ENCODE data around the gene KCNIP1. TPM values are rescaled to one million over a fixed set of nuclear protein-coding genes. Genes with fewer than 3 reads are reported as not detected.

Gene KCNIP1
- total RNA-seq, 1 donor from 2014 or later: 12.6 TPM

DNA sequence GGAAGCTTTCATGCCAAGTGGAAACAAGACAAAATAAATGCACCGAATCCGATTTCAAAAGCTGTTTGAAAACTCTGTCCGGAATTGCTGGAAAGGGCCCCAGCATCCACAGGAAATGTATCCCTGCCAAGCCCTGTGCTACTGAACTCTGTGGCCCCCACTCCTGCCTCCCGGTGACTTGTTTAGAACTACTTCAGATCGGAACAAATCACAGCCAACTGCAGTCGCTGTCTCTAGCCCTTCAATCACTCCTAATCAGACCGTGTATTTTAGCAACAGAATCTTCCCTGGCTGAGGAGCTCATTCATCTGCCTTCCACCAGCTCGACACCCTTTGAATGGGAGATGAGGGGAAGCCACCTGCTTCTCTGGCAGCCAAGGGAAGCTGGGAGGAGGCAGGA, 94.1 kb downstream of the KCNIP1 start:
- Mint-ChIP-seq H3K27me3 (ENCODE audit: unreplicated experiment) (no peaks in the 10 kb centered on the region), H3K27ac (ENCODE audit: unreplicated experiment) (peak overlapping the region; percentile 75)

DNA sequence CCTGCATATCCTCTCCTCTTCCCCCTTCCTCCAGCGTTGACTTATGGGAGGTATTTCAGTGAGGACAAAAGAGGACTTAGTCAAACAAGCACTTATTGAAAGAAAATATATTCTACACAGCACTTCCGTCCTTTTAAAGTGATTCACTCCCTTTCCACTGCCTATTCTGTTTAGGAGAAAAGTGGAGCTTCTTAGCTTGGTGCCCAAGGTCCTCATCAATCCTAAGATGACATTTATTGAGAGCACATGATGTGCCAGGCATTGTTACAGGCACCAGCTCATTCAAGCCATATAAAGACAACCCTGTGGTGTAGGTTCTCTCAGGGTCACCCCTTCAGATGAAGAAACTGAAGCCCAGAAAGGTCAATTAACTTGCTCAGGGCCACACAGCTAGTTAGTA, 95.9 kb downstream of the KCNIP1 start:
- H3K27me3 Mint-ChIP-seq (ENCODE audit: unreplicated experiment): no peaks in the 10 kb centered on the region
- no peak overlapping the region for H3K4me3 Mint-ChIP-seq (ENCODE audit: unreplicated experiment)
- no peaks in the 10 kb centered on the region for H3K36me3 Mint-ChIP-seq (ENCODE audit: unreplicated experiment)
- DNase-seq (ENCODE audit: extremely low spot score, unreplicated experiment): no peak
- TF ChIP-seq, protein P1, sequence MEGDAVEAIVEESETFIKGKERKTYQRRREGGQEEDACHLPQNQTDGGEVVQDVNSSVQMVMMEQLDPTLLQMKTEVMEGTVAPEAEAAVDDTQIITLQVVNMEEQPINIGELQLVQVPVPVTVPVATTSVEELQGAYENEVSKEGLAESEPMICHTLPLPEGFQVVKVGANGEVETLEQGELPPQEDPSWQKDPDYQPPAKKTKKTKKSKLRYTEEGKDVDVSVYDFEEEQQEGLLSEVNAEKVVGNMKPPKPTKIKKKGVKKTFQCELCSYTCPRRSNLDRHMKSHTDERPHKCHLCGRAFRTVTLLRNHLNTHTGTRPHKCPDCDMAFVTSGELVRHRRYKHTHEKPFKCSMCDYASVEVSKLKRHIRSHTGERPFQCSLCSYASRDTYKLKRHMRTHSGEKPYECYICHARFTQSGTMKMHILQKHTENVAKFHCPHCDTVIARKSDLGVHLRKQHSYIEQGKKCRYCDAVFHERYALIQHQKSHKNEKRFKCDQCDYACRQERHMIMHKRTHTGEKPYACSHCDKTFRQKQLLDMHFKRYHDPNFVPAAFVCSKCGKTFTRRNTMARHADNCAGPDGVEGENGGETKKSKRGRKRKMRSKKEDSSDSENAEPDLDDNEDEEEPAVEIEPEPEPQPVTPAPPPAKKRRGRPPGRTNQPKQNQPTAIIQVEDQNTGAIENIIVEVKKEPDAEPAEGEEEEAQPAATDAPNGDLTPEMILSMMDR (IDR thresholded peaks at IDR 0.05): no peak
- peaks cover 33% of the 10 kb centered on the region for H3K4me1 Mint-ChIP-seq (ENCODE audit: unreplicated experiment)
- H3K9me3 Mint-ChIP-seq (ENCODE audit: unreplicated experiment): no peaks in the 10 kb centered on the region
- H3K27ac Mint-ChIP-seq (ENCODE audit: unreplicated experiment): no peak overlapping the region

More for the DNA sequence above, 94.1 kb downstream of the KCNIP1 start:
- no peak for DNase-seq (ENCODE audit: extremely low spot score, unreplicated experiment)
- Mint-ChIP-seq H3K9me3 (ENCODE audit: unreplicated experiment) (no peaks in the 10 kb centered on the region), H3K4me1 (ENCODE audit: unreplicated experiment) (peaks cover 33% of the 10 kb centered on the region), H3K36me3 (ENCODE audit: unreplicated experiment) (no peaks in the 10 kb centered on the region), H3K4me3 (ENCODE audit: unreplicated experiment) (peak overlapping the region; percentile 24)
- TF ChIP-seq, protein P1 (IDR thresholded peaks at IDR 0.05): no peak

DNA sequence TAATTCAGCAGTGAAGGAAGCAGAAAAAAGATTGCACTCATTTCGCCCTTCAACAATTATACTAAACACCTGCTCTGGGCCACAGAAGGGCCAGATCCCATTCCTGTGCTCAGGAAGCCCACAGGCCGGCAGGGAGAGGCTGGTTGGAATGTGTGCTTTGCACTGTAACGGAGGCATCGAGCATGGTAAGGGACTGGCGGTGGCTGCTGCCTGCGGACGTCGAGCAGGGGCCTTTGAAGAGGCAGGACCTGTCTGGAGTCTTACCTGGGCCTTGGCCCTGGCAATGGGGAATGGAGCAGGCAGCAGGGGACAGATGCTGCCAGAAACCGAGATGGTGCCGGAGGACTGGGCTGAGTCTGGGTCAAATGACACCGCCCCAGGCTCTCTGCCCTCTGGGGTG, 97.8 kb downstream of the KCNIP1 start:
- Mint-ChIP-seq H3K4me1 (ENCODE audit: unreplicated experiment) (peaks cover 28% of the 10 kb centered on the region), H3K9me3 (ENCODE audit: unreplicated experiment) (no peaks in the 10 kb centered on the region), H3K27me3 (ENCODE audit: unreplicated experiment) (peaks cover 1% of the 10 kb centered on the region)

DNA sequence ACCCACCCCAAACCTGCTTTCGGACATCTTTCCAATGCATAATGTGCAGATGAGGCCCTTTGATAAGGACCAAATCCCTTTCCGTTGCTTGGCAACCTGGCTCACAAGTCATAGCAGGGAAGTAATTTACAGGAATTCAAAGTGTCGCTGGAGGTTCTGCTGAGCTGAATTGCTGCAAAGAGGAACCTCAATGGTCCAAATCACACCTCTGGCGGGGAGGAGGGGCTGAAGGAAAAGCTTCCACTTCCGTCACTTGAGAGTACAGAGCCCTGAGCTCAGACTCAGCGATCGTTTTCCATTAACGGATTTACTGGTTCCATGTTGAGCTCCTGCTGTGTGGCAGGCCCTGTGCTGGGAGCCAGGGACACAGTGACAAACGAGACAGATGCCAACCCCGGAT, 99.3 kb downstream of the KCNIP1 start:
- no peaks in the 10 kb centered on the region for H3K36me3 Mint-ChIP-seq (ENCODE audit: unreplicated experiment)
- H3K27ac Mint-ChIP-seq (ENCODE audit: unreplicated experiment): no peak overlapping the region
- H3K27me3 Mint-ChIP-seq (ENCODE audit: unreplicated experiment): peaks cover 6% of the 10 kb centered on the region
- H3K4me1 Mint-ChIP-seq (ENCODE audit: unreplicated experiment): peaks cover 14% of the 10 kb centered on the region
- no peaks in the 10 kb centered on the region for H3K9me3 Mint-ChIP-seq (ENCODE audit: unreplicated experiment)
- H3K4me3 Mint-ChIP-seq (ENCODE audit: unreplicated experiment): no peak overlapping the region
- TF ChIP-seq, protein P1 (IDR thresholded peaks at IDR 0.05): no peak
- DNase-seq (ENCODE audit: extremely low spot score, unreplicated experiment): no peak

More for the DNA sequence above, 97.8 kb downstream of the KCNIP1 start:
- TF ChIP-seq, protein P1 (IDR thresholded peaks at IDR 0.05): no peak
- no peak overlapping the region for H3K4me3 Mint-ChIP-seq (ENCODE audit: unreplicated experiment)
- no peak for DNase-seq (ENCODE audit: extremely low spot score, unreplicated experiment)
- no peak overlapping the region for H3K27ac Mint-ChIP-seq (ENCODE audit: unreplicated experiment)
- no peaks in the 10 kb centered on the region for H3K36me3 Mint-ChIP-seq (ENCODE audit: unreplicated experiment)

DNA sequence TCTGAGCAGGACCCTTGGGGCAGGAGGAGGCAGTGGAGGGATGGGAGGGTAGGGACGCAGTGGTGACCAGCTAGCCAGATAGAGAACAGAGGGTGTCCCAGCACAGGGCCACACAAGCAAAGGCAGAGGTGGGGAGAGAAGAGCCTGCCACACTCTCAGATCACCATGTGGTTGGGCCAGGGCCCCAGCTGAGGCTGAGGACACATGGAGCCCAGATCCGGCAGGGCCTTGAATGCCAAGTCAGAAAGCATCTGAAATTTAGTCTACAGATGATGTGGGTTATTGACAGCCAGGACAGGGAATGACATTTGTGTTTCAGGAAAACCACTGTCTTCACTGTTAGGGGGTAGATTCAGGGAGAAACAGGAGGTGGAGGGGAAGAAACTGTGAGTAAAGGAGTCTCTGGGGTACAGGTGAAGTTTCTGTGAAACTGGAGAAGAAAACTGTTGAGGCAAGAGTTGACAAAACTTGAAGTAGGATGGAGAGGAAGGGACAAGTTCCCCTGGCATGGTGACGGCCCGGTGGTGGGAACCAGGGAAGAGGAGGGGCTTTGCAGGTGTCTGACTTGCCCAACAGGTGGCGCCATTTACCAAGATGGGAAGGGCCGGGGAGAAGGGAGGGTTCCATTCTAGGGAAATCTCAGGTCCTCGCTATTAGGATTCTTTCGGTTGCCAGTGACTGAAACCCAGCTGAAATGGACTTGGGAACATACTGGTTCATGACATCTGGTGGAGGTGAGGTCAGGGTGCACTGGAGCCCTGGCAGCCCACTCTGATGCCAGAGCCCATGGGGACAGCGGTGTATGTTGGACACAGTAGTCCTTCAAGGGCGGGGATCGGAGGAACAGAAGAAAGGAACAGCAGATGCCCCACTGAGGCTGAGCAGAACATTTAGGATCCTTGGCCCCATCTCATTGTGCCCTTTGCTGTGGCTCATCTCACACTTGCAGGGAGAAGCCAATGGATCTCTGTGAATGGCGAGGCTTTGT, 100.1 kb downstream of the KCNIP1 start:
- Mint-ChIP-seq H3K27me3 (ENCODE audit: unreplicated experiment) (peaks cover 6% of the 10 kb centered on the region), H3K27ac (ENCODE audit: unreplicated experiment) (no peak overlapping the region), H3K36me3 (ENCODE audit: unreplicated experiment) (no peaks in the 10 kb centered on the region), H3K4me1 (ENCODE audit: unreplicated experiment) (peaks cover 6% of the 10 kb centered on the region), H3K4me3 (ENCODE audit: unreplicated experiment) (no peak overlapping the region), H3K9me3 (ENCODE audit: unreplicated experiment) (no peaks in the 10 kb centered on the region)
- TF ChIP-seq, protein P1 (IDR thresholded peaks at IDR 0.05): peak; percentile 65
- DNase-seq (ENCODE audit: extremely low spot score, unreplicated experiment): no peak

Measured in osteocyte (in vitro differentiated cells).